Measurements from ENCODE around the gene TMEM94.
"Not testable (repeated sequence)": the region's sequence is repeated elsewhere in the genome, so short reads cannot be mapped to it uniquely, and the experiment has no call there.

Gene TMEM94

GRCh38 chr17:75456417-75457046 is at the start of gene TMEM94:
Gene TMEM94 (plus strand): TSS chr17:75456635. CDS start chr17:75471906, 15,271 bp downstream.
- peak; percentile 99 for DNase-seq

- no peak for DNase-seq
These were observed 48.6 kb upstream of the TMEM94 start for GRCh38 chr17:75407655-75408352.

- no peak for DNase-seq
These were observed 46.3 kb upstream of the TMEM94 start for GRCh38 chr17:75410141-75410540.

GRCh38 chr17:75411328-75412067 is 44.9 kb upstream of the TMEM94 start:
- peak; percentile 53 for DNase-seq

- DNase-seq: peak; percentile 80
These were observed 43.7 kb upstream of the TMEM94 start for GRCh38 chr17:75412455-75413317.

GRCh38 chr17:75414488-75414887 is 41.9 kb upstream of the TMEM94 start:
- DNase-seq: no peak

GRCh38 chr17:75416006-75416405 is 40.4 kb upstream of the TMEM94 start:
- DNase-seq: no peak

- DNase-seq: no peak
These were observed 39.3 kb upstream of the TMEM94 start for GRCh38 chr17:75417054-75417580.

GRCh38 chr17:75418531-75418930 is 37.9 kb upstream of the TMEM94 start:
- DNase-seq: no peak

GRCh38 chr17:75428543-75429469 is 27.6 kb upstream of the TMEM94 start:
- no peak for DNase-seq

- DNase-seq: no peak
These were observed 26.1 kb upstream of the TMEM94 start for GRCh38 chr17:75430159-75430974.

GRCh38 chr17:75433218-75433783 is 23.1 kb upstream of the TMEM94 start:
- no peak for DNase-seq

- DNase-seq: not testable (repeated sequence)
These were observed 22.0 kb upstream of the TMEM94 start for GRCh38 chr17:75434433-75434832.

- DNase-seq: not testable (repeated sequence)
These were observed 19.0 kb upstream of the TMEM94 start for GRCh38 chr17:75437404-75437803.

- DNase-seq: no peak
These were observed 17.1 kb upstream of the TMEM94 start for GRCh38 chr17:75439287-75439686.

- no peak for DNase-seq
These were observed 15.5 kb upstream of the TMEM94 start for GRCh38 chr17:75440738-75441448.

- no peak for DNase-seq
These were observed 14.0 kb upstream of the TMEM94 start for GRCh38 chr17:75442168-75443103.

- DNase-seq: no peak
These were observed 11.1 kb upstream of the TMEM94 start for GRCh38 chr17:75445296-75445695.
